Hypothalamus (tissue), 51 donors: ENCODE data around the gene ZBP1.
A peak's percentile ranks its signal among the peaks of the same experiment; 100 is the strongest.

ENCODE experiments used
- DNase-seq, 51 donors: peaks; one replicate each; lab custom pipeline; 2025; lab: John Stamatoyannopoulos, UW

Gene ZBP1

GRCh38 chr20:57589123-57589727 is 31.0 kb downstream of the ZBP1 start:
- no peak for DNase-seq

- DNase-seq = no peak
Measured at GRCh38 chr20:57588596-57588995, 31.6 kb downstream of the ZBP1 start.

GRCh38 chr20:57587989-57588377 is 32.2 kb downstream of the ZBP1 start:
- no peak for DNase-seq

- DNase-seq = no peak
Measured at GRCh38 chr20:57587278-57587988, 32.8 kb downstream of the ZBP1 start.

- DNase-seq = no peak
Measured at GRCh38 chr20:57586943-57587277, 33.3 kb downstream of the ZBP1 start.

GRCh38 chr20:57586370-57586793 is 33.8 kb downstream of the ZBP1 start:
- DNase-seq = peak in 18 of 51 donors; percentile 5 to 59 (median 22)

- no peak for DNase-seq
Measured at GRCh38 chr20:57585466-57586213, 34.6 kb downstream of the ZBP1 start.

GRCh38 chr20:57584768-57585461 is 35.3 kb downstream of the ZBP1 start:
- no peak for DNase-seq

- DNase-seq = no peak
Measured at GRCh38 chr20:57583289-57584257, 36.7 kb downstream of the ZBP1 start.

- peak in 27 of 51 donors; percentile 9 to 78 (median 32) for DNase-seq
Measured at GRCh38 chr20:57582432-57583288, 37.6 kb downstream of the ZBP1 start.

GRCh38 chr20:57582029-57582378 is 38.2 kb downstream of the ZBP1 start:
- DNase-seq = no peak

- no peak for DNase-seq
Measured at GRCh38 chr20:57581202-57582028, 38.8 kb downstream of the ZBP1 start.

- no peak for DNase-seq
Measured at GRCh38 chr20:57580478-57581201, 39.6 kb downstream of the ZBP1 start.

GRCh38 chr20:57579898-57580447 is 40.3 kb downstream of the ZBP1 start:
- no peak for DNase-seq

GRCh38 chr20:57579331-57579897 is 40.8 kb downstream of the ZBP1 start:
- DNase-seq = no peak

- no peak for DNase-seq
Measured at GRCh38 chr20:57578476-57579165, 41.6 kb downstream of the ZBP1 start.
